CD4-positive, alpha-beta T cell (primary cell): ENCODE results near the gene TRAK1. TPM values are rescaled to one million over a fixed set of nuclear protein-coding genes. Genes with fewer than 3 reads are reported as not detected.

ENCODE experiments used
- ATAC-seq: fragments of 200-7000 bp; cut with Tn5 transposase; one replicate; pipeline ENCODE4 v1.10.0; 2022; ENCODE audit warnings: mild to moderate bottlenecking; ENCODE audit not compliant: poor library complexity
- CTCF ChIA-PET: fragments of 350-600 bp; sonication (Branson Sonifier 250); formaldehyde crosslinking; loops from one replicate; lab custom pipeline; 2021; ENCODE audit warnings: antibody characterized with exemption, inconsistent platforms; lab: Charles Lee
- POLR2A ChIA-PET: fragments of 350-600 bp; sonication (Branson Sonifier 250); formaldehyde crosslinking; loops from one replicate; lab custom pipeline; 2021; ENCODE audit warnings: antibody characterized with exemption, inconsistent platforms; lab: Charles Lee
- DNase-seq, 14 experiments: peaks; one replicate each; pipeline ENCODE4 v3.0.0-alpha.2; 2013 to 2020; ENCODE audit warnings: mixed read lengths in 2 of 14
- H3K27ac ChIP-seq, 2 donors: one replicate each; pipeline versions ENCODE4 v1.5.1 to v1.7.0; 2013; ENCODE audit warnings: low read length in 2 of 2, low read depth in 1 of 2, mild to moderate bottlenecking in 1 of 2
- H3K27me3 ChIP-seq, 2 experiments: 1 replicate in 1 of 2; 2 replicates in 1 of 2; pipeline versions ENCODE4 v1.6.1 to v1.7.0; 2013; ENCODE audit warnings: low read length in 2 of 2, control low read depth in 1 of 2, mild to moderate bottlenecking in 1 of 2, moderate library complexity in 1 of 2; ENCODE audit not compliant: insufficient read depth in 2 of 2, control insufficient read depth in 1 of 2
- H3K36me3 ChIP-seq: one replicate; pipeline ENCODE4 v1.6.1; 2013; ENCODE audit warnings: low read length, control low read depth; ENCODE audit not compliant: insufficient read depth
- H3K4me1 ChIP-seq: one replicate; pipeline ENCODE4 v1.6.1; 2013; ENCODE audit warnings: low read length, control low read depth; ENCODE audit not compliant: insufficient read depth
- H3K4me3 ChIP-seq: one replicate; pipeline ENCODE4 v1.5.1; 2013; ENCODE audit warnings: mild to moderate bottlenecking, low read length, moderate library complexity
- H3K9me3 ChIP-seq, 2 experiments: 1 replicate in 1 of 2; 2 replicates in 1 of 2; pipeline versions ENCODE4 v1.6.1 to v1.7.0; 2013; ENCODE audit warnings: low read length in 2 of 2, mild to moderate bottlenecking in 2 of 2, control low read depth in 1 of 2, moderate library complexity in 1 of 2; ENCODE audit not compliant: control insufficient read depth in 1 of 2, insufficient read depth in 1 of 2
- H3K27ac Mint-ChIP-seq: one replicate; pipeline ENCODE4 v1.8.0; 2020; ENCODE audit warnings: mixed read lengths
- H3K27me3 Mint-ChIP-seq: one replicate; pipeline ENCODE4 v1.8.0; 2021; ENCODE audit warnings: mixed read lengths
- H3K36me3 Mint-ChIP-seq: one replicate; pipeline ENCODE4 v1.8.0; 2021; ENCODE audit warnings: low read depth, mixed read lengths
- H3K4me1 Mint-ChIP-seq: one replicate; pipeline ENCODE4 v1.8.0; 2021; ENCODE audit warnings: low read depth, mixed read lengths
- H3K4me3 Mint-ChIP-seq: one replicate; pipeline ENCODE4 v1.8.0; 2020; ENCODE audit warnings: mild to moderate bottlenecking, mixed read lengths
- H3K9me3 Mint-ChIP-seq: one replicate; pipeline ENCODE4 v1.8.0; 2020; ENCODE audit warnings: mixed read lengths
- CTCF ChIP-seq: fragments of 200-600 bp; IDR thresholded peaks from one replicate; pipeline ENCODE4 v1.8.0; 2022; ENCODE audit warnings: antibody characterized with exemption, mild to moderate bottlenecking
- intact Hi-C, 2 experiments: fragments of 100-400 bp; cut with DNase I in 1 of 2; cut with micrococcal nuclease in 1 of 2; formaldehyde crosslinking; loops; one replicate each; pipeline versions ENCODE4 v1.15.1 to v1.9.0; 2023 to 2025; cut with DNase I, micrococcal nuclease
- total RNA-seq, 174 experiments: library from RNA in 2 of 174; stranded (reverse) in 2 of 174; gene quantifications; one replicate each; pipeline ENCODE4 v1.2.3 and lab custom pipeline; 2021 to 2026

The TRAK1 gene
- total RNA-seq, 2 experiments from 2014 or later, result 16.0 to 16.7 TPM

- no peak for ATAC-seq
- Mint-ChIP-seq H3K27me3 (no peaks in the 10 kb centered on the region), H3K9me3 (no peaks in the 10 kb centered on the region), H3K36me3 (peaks cover 3% of the 10 kb centered on the region), H3K27ac (no peak overlapping the region), H3K4me3 (no peak overlapping the region), H3K4me1 (peaks cover 12% of the 10 kb centered on the region)
- H3K36me3 ChIP-seq, result no peaks in the 10 kb centered on the region
- intact Hi-C loops, result loop anchor here in 1 of 2 experiments (5.0 kb wide), 1 partner anchor 85 kb away; no protein-coding TSS in a partner anchor
- peaks cover 3% of the 10 kb centered on the region for H3K4me1 ChIP-seq
- H3K27ac ChIP-seq, result no peak overlapping the region
- H3K9me3 ChIP-seq, result no peaks in the 10 kb centered on the region
- ChIA-PET POLR2A (no interaction called here), CTCF (no interaction called here)
- TF ChIP-seq CTCF, result no peak
- DNase-seq, result no peak
- no peak overlapping the region for H3K4me3 ChIP-seq
- no peaks in the 10 kb centered on the region for H3K27me3 ChIP-seq
Measured at GRCh38 chr3:42096796-42097565, 5.8 kb downstream of the TRAK1 start.

GRCh38 chr3:42097566-42097946 lies 6.4 kb downstream of the TRAK1 start:
- no peak overlapping the region for H3K4me3 Mint-ChIP-seq
- ChIA-PET POLR2A (no interaction called here), CTCF (no interaction called here)
- no peaks in the 10 kb centered on the region for H3K9me3 ChIP-seq
- no peaks in the 10 kb centered on the region for H3K27me3 ChIP-seq
- no peak overlapping the region for H3K27ac ChIP-seq
- no peak for ATAC-seq
- H3K36me3 Mint-ChIP-seq, result no peaks in the 10 kb centered on the region
- H3K4me1 Mint-ChIP-seq, result peaks cover 6% of the 10 kb centered on the region
- no peak for DNase-seq
- intact Hi-C loops, result loop anchor here in 1 of 2 experiments (5.0 kb wide), 1 partner anchor 85 kb away; no protein-coding TSS in a partner anchor
- H3K9me3 Mint-ChIP-seq, result no peaks in the 10 kb centered on the region
- H3K27me3 Mint-ChIP-seq, result no peaks in the 10 kb centered on the region
- no peak overlapping the region for H3K4me3 ChIP-seq
- no peaks in the 10 kb centered on the region for H3K36me3 ChIP-seq
- H3K4me1 ChIP-seq, result peaks cover 3% of the 10 kb centered on the region
- H3K27ac Mint-ChIP-seq, result no peak overlapping the region
- no peak for TF ChIP-seq CTCF

GRCh38 chr3:42098171-42098570 lies 7.0 kb downstream of the TRAK1 start:
- TF ChIP-seq CTCF, result no peak
- no peaks in the 10 kb centered on the region for H3K36me3 Mint-ChIP-seq
- peaks cover 3% of the 10 kb centered on the region for H3K4me1 ChIP-seq
- no peak overlapping the region for H3K27ac Mint-ChIP-seq
- no peaks in the 10 kb centered on the region for H3K9me3 ChIP-seq
- intact Hi-C loops, result loop anchor here (2.0 to 5.0 kb wide), 4 partner anchors 86 to 1769 kb away; no protein-coding TSS in a partner anchor
- DNase-seq (no peak), ATAC-seq (no peak)
- H3K36me3 ChIP-seq, result no peaks in the 10 kb centered on the region
- CTCF ChIA-PET, result no interaction called here
- H3K4me3 ChIP-seq, result no peak overlapping the region
- peaks cover 2% of the 10 kb centered on the region for H3K4me1 Mint-ChIP-seq
- no peak overlapping the region for H3K27ac ChIP-seq
- POLR2A ChIA-PET, result no interaction called here
- no peaks in the 10 kb centered on the region for H3K27me3 ChIP-seq
- H3K9me3 Mint-ChIP-seq, result no peaks in the 10 kb centered on the region
- no peaks in the 10 kb centered on the region for H3K27me3 Mint-ChIP-seq
- no peak overlapping the region for H3K4me3 Mint-ChIP-seq
